Thyroid gland (tissue), 4 donors: ENCODE data around the gene ERG28. TPM values are rescaled to one million over a fixed set of nuclear protein-coding genes. Genes with fewer than 3 reads are reported as not detected.

Experiments
- DNase-seq, 2 donors: peaks; one replicate each; pipeline ENCODE4 v3.0.0-alpha.2; 2019
- H3K27ac ChIP-seq, 3 donors: fragments of 200-600 bp; sonication (generic); 1 replicate in 2 of 3; 2 replicates in 1 of 3; pipeline ENCODE4 v1.5.1; 2016 to 2019; ENCODE audit warnings: mild to moderate bottlenecking in 1 of 3, moderate library complexity in 1 of 3
- H3K27me3 ChIP-seq: fragments of 200-600 bp; sonication (generic); one replicate; pipeline ENCODE4 v1.5.1; 2019
- H3K36me3 ChIP-seq, 2 donors: fragments of 200-600 bp; sonication (generic); one replicate each; pipeline ENCODE4 v1.5.1; 2016 to 2019
- H3K4me1 ChIP-seq, 2 donors: fragments of 200-600 bp; sonication (generic); one replicate each; pipeline ENCODE4 v1.5.1; 2017 to 2019
- H3K4me3 ChIP-seq, 3 donors: fragments of 200-600 bp; sonication (generic); replicated peaks in 1 of 3; 1 replicate in 2 of 3; 2 replicates in 1 of 3; pipeline ENCODE4 v1.5.1; 2016; ENCODE audit warnings: mild to moderate bottlenecking in 1 of 3
- H3K9me3 ChIP-seq: fragments of 200-600 bp; sonication (generic); one replicate; pipeline ENCODE4 v1.5.1; 2017
- CTCF ChIP-seq, 6 experiments: fragments of 200-600 bp in 3 of 6; fragments of 450-650 bp in 3 of 6; sonication (generic) in 3 of 6; IDR thresholded peaks; one replicate each; pipeline ENCODE4 v1.5.1; 2016 to 2019; ENCODE audit warnings: antibody characterized with exemption in 6 of 6, mild to moderate bottlenecking in 2 of 6, inconsistent platforms in 1 of 6, moderate library complexity in 1 of 6
- POLR2A ChIP-seq, 2 donors: fragments of 450-650 bp; IDR thresholded peaks; one replicate each; pipeline ENCODE4 v1.6.1; 2017; ENCODE audit warnings: antibody characterized with exemption in 2 of 2, mild to moderate bottlenecking in 2 of 2, moderate library complexity in 1 of 2
- WGBS, 2 donors: methylation state at CpG; one replicate each; pipeline ENCODE4 v1.1.5; 2017; 5-methylcytosine and 5-hydroxymethylcytosine counted together
- intact Hi-C: fragments of 100-400 bp; cut with DNase I; formaldehyde crosslinking; loops from one replicate; pipeline ENCODE4 v1.15.1; 2023
- total RNA-seq, 4 donors: library from RNA; depleted of rRNA; stranded (reverse); fragments of >200 nt; gene quantifications; one replicate each; pipeline ENCODE4 v1.2.3, GENCODE V29; 2016

The ERG28 gene
- total RNA-seq, 4 donors from 2014 or later, result 12.1 to 17.3 (median 15.0) TPM

GRCh38 chr14:75607842-75608640 is 52.6 kb downstream of the ERG28 start:
- peak overlapping the region in 1 of 3 donors; percentile 91 for H3K27ac ChIP-seq
- peaks cover 58 to 65% of the 10 kb centered on the region in 2 donors for H3K4me1 ChIP-seq
- no peak for TF ChIP-seq POLR2A (IDR thresholded peaks at IDR 0.05)
- no peak for TF ChIP-seq CTCF (IDR thresholded peaks at IDR 0.05)
- H3K4me3 ChIP-seq, result no peak overlapping the region
- H3K27me3 ChIP-seq, result no peaks in the 10 kb centered on the region
- H3K36me3 ChIP-seq, result no peaks in the 10 kb centered on the region
- no peaks in the 10 kb centered on the region for H3K9me3 ChIP-seq
- WGBS, 2 donors, result 91 to 93% methylated on average over 12 of the region's 12 CpGs
- no peak for DNase-seq
- intact Hi-C loops, result no loop called here

DNA sequence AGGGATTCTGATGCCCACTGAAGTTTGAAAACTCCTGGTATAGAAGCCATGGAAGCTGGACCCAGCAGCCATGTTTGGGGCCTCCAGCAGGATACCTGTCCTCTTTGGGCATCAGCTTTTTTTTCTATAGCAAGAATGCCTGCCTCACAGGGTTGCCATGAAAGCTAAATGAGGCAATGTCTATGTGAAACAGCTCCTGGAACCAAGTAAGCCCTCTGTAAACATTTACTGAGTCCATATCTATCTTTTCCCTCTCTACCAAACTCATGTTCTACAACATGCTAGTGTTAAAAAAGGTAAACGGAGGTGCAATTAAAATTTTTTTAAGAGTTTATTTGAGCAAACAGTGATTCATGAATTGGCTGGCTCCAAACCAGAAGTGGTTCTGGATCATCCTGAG is 53.6 kb downstream of the ERG28 start:
- Histone ChIP-seq H3K27me3 (no peaks in the 10 kb centered on the region), H3K4me1 (peaks cover 58 to 65% of the 10 kb centered on the region in 2 donors), H3K27ac (peak overlapping the region in 2 of 3 donors; percentile 83 to 93), H3K9me3 (no peaks in the 10 kb centered on the region), H3K36me3 (no peaks in the 10 kb centered on the region), H3K4me3 (no peak overlapping the region)
- intact Hi-C loops, result no loop called here
- TF ChIP-seq POLR2A (IDR thresholded peaks at IDR 0.05) (no peak), CTCF (IDR thresholded peaks at IDR 0.05) (no peak)
- WGBS, 2 donors, result 97 to 100% methylated on average over 1 of the region's 1 CpG
- no peak for DNase-seq

GRCh38 chr14:75605916-75606315 is 54.8 kb downstream of the ERG28 start:
- whole genome bisulfite sequencing, 2 donors, result 23 to 29% methylated on average over 10 of the region's 10 CpGs
- Histone ChIP-seq H3K27me3 (no peaks in the 10 kb centered on the region), H3K27ac (peak overlapping the region; percentile 83 to 93 (median 84)), H3K4me1 (peaks cover 50 to 58% of the 10 kb centered on the region in 2 donors), H3K36me3 (no peaks in the 10 kb centered on the region), H3K4me3 (no peak overlapping the region), H3K9me3 (no peaks in the 10 kb centered on the region)
- peak; percentile 59 to 73 for DNase-seq
- TF ChIP-seq CTCF (IDR thresholded peaks at IDR 0.05) (no peak), POLR2A (IDR thresholded peaks at IDR 0.05) (no peak)
- intact Hi-C loops, result no loop called here

DNA sequence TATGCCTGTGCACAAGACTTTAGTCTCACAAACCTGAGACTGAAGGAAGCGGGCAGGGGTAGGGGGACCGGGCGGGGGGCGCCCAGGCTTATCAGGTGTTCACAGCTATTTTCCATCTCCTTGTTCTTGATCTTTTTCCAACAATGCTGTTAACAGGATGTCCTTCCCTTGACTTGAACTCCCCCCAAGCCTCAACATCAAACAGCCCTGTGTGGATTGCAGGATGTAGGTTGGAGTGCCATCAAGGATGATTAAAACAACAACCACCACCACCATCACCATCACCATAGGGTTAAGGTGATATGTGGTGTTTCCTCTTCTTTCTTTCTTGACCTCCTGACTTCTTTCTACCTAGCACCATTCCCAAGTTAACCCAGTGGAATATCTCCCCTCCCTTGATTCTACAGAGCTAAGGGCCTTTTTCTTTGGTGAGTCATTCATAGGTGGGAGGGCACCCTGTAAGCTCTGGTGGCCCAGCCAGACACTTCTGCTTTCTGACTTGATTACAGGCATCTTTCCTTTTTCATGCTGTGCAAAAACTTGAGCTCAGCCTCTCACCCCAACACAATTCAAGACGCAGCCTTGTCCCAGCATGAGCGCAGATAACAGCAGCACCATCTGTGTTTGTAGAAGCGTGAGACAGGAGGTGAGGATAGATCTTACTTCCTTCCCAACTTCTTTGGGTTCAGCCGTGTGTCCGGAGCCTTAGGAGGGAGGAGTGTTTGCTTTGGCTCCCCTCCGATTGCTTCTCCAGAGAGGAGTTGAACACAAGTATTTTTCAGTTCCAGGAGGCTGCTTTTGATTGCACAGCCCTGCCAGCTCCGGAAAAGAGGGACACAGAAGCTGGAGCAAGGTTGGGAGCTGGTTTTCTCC is 55.5 kb downstream of the ERG28 start:
- Histone ChIP-seq H3K9me3 (no peaks in the 10 kb centered on the region), H3K4me1 (peaks cover 44 to 51% of the 10 kb centered on the region in 2 donors), H3K36me3 (no peaks in the 10 kb centered on the region), H3K27ac (peak overlapping the region; percentile 83 to 93 (median 84)), H3K27me3 (no peaks in the 10 kb centered on the region), H3K4me3 (no peak overlapping the region)
- WGBS, 2 donors, result 29% methylated on average over 11 of the region's 11 CpGs
- peak; percentile 84 to 89 for DNase-seq
- no peak for TF ChIP-seq CTCF (IDR thresholded peaks at IDR 0.05)
- peak in 1 of 2 donors; percentile 44 for TF ChIP-seq POLR2A (IDR thresholded peaks at IDR 0.05)
- intact Hi-C loops, result no loop called here
